Erythroblast (primary cell): Measurements from ENCODE around the gene PDIA6.

ENCODE experiments used
- GATA1 ChIP-seq: IDR thresholded peaks from 2 replicates; pipeline ENCODE4 v1.6.1; 2011; ENCODE audit warnings: low read depth, mild to moderate bottlenecking, control low read depth, low read length, moderate library complexity
- POLR2A ChIP-seq: IDR thresholded peaks from 2 replicates; pipeline ENCODE4 v1.6.1; 2011; ENCODE audit warnings: mild to moderate bottlenecking, low read length

- TF ChIP-seq POLR2A (no peak), GATA1 (no peak)
Measured at GRCh38 chr2:10792660-10793400, 19.8 kb downstream of the PDIA6 start.
